Rectal smooth muscle tissue (tissue), 1 donor: ENCODE results near the gene ACER2.
A peak's percentile ranks its signal among the peaks of the same experiment; 100 is the strongest.

Source experiments
- H3K27ac ChIP-seq: one replicate; pipeline ENCODE4 v1.7.0; 2013; ENCODE audit warnings: low read depth, low read length, inconsistent platforms
- H3K27me3 ChIP-seq: one replicate; pipeline ENCODE4 v1.7.0; 2013; ENCODE audit warnings: low read length; ENCODE audit not compliant: control insufficient read depth, insufficient read depth
- H3K36me3 ChIP-seq: one replicate; pipeline ENCODE4 v1.7.0; 2013; ENCODE audit warnings: low read length; ENCODE audit not compliant: control insufficient read depth, insufficient read depth
- H3K4me1 ChIP-seq: one replicate; pipeline ENCODE4 v1.7.0; 2013; ENCODE audit warnings: low read length; ENCODE audit not compliant: control insufficient read depth, insufficient read depth
- H3K4me3 ChIP-seq: one replicate; pipeline ENCODE4 v1.7.0; 2013; ENCODE audit warnings: low read length
- H3K9ac ChIP-seq: one replicate; pipeline ENCODE4 v1.7.0; 2013; ENCODE audit warnings: low read length

ACER2 gene

DNA sequence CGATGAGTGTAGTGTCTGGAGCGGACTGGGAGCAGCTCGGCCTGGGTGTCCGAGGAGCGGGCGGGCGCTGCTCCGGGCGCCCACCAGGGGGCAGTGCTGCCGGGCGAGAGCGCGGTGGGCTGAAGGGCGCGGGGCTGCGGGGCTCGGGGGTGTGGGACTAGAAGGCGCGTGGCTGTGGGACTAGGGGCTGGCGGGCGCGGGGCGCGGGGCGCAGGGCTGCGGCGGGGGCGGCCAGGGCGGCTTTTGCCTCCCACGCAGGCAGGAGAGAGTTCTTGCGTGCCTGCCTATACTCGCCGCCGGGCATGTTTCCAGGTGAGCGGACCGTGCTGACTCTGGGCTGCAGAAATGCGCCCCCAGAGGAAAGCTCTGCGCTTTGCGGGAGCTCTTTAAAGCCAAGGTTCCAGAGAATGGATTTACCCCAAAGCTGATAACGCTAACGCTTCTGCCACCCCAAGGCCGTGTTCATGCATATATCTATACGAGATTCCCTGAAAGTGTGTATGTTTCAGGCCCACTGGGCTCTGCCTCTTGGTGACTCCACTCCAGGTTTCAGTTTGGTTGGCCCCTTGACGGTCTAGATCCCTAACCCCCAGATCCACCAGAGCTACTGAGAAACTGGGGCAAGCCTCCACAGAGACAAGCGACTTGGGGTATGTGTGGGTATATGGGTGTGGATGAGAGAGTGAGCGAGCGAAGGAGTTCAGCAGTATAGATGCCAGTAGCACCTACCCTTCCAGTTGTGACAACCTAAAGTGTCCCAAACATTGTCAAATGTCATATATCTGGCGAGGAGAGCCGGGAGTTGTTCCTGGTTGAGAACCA is 56.2 kb downstream of the ACER2 start:
- Histone ChIP-seq H3K27ac (no peak overlapping the region), H3K36me3 (no peaks in the 10 kb centered on the region), H3K27me3 (no peaks in the 10 kb centered on the region), H3K4me1 (no peaks in the 10 kb centered on the region), H3K9ac (no peak overlapping the region), H3K4me3 (peak overlapping the region; percentile 43)

DNA sequence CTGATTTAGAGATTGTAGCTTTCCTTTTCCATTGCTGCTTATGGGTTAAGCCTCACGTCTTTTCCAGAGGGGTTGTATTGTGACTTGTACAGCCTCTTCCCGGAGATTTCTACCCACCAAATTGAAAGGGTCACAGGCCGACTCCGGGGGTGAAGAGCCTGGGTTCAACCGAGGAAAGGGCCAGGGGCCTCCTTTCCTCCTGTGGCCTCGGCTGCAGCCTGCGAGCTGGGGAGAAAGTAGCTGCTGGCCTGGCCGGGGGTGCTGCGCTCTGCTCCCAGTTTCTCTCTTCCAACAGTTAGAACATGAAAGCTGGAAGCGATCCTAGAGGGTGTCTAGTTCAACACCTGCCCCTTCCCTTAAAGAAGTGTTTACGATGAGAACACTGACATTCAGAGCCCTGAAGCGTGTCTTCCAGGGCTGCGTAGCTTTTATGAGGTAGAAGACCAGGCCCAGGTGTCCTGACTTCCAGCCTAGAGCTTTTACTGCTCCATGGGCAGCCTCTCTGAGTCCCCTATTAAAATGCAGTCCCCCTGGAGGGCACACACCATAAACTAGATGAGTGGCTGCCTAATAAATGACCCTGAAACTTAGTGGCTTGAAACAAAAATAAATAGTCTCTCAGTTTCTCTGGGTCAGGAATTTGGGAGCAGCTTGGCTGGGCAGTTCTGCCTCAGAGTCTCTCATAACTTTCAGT is 56.9 kb downstream of the ACER2 start:
- no peaks in the 10 kb centered on the region for H3K4me1 ChIP-seq
- H3K36me3 ChIP-seq, result no peaks in the 10 kb centered on the region
- H3K27me3 ChIP-seq, result no peaks in the 10 kb centered on the region
- H3K27ac ChIP-seq, result no peak overlapping the region
- H3K4me3 ChIP-seq, result no peak overlapping the region
- no peak overlapping the region for H3K9ac ChIP-seq

DNA sequence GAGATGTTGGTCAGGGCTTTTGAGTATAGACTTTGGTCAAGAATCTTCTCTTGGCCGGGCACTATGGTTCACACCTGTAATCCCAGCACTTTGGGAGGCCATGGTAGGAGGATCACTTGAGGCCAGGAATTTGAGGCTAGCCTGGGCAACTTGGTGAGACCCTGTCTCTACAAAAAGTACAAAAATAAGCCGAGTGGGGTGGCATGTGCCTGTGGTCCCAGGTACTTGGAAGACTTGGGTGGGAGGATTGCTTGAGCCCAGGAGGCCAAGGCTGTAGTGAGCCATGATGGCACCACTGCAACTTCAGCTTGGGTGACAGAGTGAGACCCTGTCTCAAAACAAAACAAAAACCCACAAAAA is 57.5 kb downstream of the ACER2 start:
- no peak overlapping the region for H3K9ac ChIP-seq
- H3K4me3 ChIP-seq, result no peak overlapping the region
- H3K27me3 ChIP-seq, result no peaks in the 10 kb centered on the region
- no peaks in the 10 kb centered on the region for H3K4me1 ChIP-seq
- no peak overlapping the region for H3K27ac ChIP-seq
- H3K36me3 ChIP-seq, result no peaks in the 10 kb centered on the region

DNA sequence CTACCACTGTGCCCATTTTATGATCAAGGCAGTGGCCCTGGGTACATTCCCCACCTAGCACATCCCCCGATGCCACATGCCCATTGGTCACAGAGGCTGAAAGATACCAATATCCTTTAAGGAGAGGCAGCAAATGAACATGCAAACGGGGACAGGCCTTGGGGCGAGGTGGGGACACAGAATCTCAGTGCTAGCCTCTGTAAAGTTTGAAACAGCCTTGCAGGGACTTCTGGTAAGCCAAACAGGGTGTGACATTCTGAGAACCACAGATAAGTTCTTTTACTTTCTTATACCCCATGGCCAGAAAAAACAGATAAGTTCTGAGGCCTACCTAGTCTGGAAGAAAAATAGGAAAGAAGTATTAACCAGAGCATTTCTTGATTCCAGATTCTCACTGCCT is 60.5 kb downstream of the ACER2 start:
- no peak overlapping the region for H3K9ac ChIP-seq
- H3K36me3 ChIP-seq, result no peaks in the 10 kb centered on the region
- H3K27ac ChIP-seq, result no peak overlapping the region
- no peak overlapping the region for H3K4me3 ChIP-seq
- no peaks in the 10 kb centered on the region for H3K4me1 ChIP-seq
- H3K27me3 ChIP-seq, result no peaks in the 10 kb centered on the region

DNA sequence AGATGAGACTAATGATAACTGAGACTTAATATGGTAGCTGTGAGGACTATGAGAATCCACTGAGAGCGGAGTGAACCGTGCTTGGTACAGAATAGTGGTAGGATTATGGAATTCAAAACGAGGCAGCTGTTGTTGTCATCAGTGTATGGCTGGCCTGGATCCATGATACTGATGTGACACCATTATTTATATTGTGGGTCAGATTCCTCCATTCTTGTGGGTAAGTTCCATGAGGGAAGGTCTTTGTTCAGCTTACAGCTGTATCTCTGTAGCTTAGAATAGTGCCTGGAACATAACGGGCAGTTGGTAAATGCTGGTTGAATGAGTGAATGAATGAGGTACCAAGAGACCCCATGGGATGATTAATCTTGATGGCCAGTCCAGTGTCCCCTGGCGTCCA is 61.8 kb downstream of the ACER2 start:
- no peak overlapping the region for H3K27ac ChIP-seq
- H3K9ac ChIP-seq, result no peak overlapping the region
- no peak overlapping the region for H3K4me3 ChIP-seq
- no peaks in the 10 kb centered on the region for H3K27me3 ChIP-seq
- no peaks in the 10 kb centered on the region for H3K4me1 ChIP-seq
- H3K36me3 ChIP-seq, result no peaks in the 10 kb centered on the region

DNA sequence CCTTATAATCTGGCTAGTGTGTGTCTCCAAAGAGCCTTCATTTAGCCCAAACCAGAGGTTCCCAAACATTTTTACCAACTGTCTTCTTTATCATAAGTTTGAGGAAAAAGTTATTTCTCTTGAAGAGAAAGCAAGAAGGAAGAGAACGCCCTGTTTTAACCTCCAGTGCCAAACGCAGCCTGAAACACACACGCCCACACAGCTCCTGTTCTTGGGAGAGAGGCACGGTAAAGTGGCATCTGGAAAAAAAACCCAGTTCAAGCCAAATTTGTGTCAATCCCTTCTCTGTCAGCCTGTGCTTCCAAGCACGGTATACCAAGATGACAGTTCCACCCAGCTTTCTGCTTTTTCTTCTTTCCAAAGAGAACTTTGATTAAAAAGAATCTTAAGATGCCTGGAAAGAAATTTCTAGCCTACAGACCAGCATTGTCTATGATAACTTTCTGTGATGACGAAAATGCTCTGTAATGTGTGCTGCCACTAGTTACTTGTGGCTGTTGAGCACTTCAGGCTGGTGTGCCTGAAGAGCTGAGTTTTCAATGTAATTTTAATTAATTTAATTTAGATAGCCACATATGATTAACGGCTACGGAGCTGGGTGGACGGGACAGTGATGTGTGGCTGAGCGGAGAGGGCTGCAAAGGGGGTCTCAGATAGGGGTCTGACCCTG is 62.3 kb downstream of the ACER2 start:
- Histone ChIP-seq H3K27ac (no peak overlapping the region), H3K36me3 (no peaks in the 10 kb centered on the region), H3K4me1 (no peaks in the 10 kb centered on the region), H3K27me3 (no peaks in the 10 kb centered on the region), H3K4me3 (no peak overlapping the region), H3K9ac (no peak overlapping the region)

DNA sequence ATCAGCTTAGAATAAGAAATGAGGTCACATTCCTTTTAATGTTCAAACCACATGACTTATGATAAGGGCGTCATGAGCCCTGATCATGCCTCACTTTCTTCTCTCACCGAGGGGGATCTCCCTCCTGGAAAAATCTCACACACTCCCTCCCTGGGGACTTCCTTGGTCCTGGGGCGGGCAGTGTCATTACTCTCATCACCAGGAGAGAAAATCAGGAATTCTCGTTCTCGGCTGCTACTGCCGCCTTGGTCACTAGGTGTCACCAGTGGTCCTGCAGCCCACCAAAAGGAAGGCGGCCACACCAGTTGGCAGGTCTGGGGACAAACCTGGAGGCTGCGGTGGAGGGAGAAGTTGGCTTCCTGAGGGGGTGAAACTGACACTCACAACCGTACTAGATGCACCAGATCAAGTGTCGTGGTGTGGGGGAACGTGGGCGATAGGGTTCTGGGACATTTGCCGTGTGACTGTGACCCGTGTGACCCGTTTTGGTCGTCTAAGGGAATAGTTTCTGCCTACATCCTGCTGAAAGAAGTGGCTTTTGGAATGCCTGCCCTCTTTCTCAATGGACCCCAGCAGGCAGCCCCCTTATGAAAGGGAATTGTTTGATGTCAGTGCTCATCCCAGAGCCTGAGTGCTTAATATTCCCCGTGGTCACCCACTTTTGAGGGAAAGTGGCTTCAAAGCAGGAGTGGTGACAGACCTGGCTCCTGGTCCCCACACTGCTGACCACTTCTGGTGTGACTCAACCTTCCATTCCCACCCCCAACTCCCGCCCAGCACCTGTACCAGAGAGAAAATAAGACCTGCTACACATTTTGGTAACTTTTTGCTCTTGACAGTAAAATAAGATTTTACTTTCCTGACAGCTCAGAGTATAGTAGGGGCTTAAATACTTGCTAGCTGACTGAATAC is 63.2 kb downstream of the ACER2 start:
- Histone ChIP-seq H3K27me3 (no peaks in the 10 kb centered on the region), H3K36me3 (no peaks in the 10 kb centered on the region), H3K27ac (no peak overlapping the region), H3K4me3 (no peak overlapping the region), H3K9ac (no peak overlapping the region), H3K4me1 (no peaks in the 10 kb centered on the region)

DNA sequence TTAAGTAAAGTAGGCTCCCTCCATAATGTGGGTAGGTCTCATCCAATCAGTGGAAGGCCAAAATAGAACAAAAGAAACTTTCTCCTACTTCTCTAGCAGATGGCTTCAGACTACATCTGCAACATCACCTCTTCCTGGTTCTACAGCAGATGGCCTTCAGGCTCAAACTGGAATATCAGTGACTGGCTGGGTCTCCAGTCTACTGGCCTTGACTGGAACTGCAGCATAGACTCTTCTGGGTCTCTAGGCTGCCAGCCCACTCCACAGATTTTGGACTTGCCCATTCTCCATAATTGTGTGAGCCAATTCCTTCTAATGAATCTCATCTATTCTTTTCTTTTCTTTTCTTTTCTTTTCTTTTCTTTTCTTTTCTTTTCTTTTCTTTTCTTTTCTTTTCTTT is 64.8 kb downstream of the ACER2 start:
- no peaks in the 10 kb centered on the region for H3K4me1 ChIP-seq

DNA sequence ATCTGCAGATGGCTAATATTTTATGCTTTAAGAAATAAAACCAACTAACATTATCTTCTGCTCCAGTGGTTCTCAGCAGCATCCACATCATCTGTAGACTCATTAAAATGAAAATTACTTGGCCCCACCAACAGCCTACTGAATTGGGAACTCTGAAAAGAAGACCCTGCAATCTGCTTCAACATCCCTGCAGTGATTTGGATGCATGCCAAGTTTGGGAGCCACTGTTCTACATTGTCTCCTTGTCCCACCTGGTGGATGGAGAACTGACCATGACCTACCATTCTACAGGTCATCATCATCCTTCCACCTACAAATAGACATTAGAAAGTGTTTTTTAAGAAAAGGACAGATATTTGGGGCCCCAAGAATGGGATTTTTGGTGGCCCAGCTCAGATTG is 71.1 kb downstream of the ACER2 start:
- no peaks in the 10 kb centered on the region for H3K36me3 ChIP-seq
- no peak overlapping the region for H3K4me3 ChIP-seq
- H3K9ac ChIP-seq, result no peak overlapping the region
- no peak overlapping the region for H3K27ac ChIP-seq
- H3K4me1 ChIP-seq, result no peaks in the 10 kb centered on the region
- no peaks in the 10 kb centered on the region for H3K27me3 ChIP-seq

More for the DNA sequence above, 64.8 kb downstream of the ACER2 start:
- Histone ChIP-seq H3K27me3 (no peaks in the 10 kb centered on the region), H3K4me3 (no peak overlapping the region), H3K9ac (no peak overlapping the region), H3K27ac (no peak overlapping the region), H3K36me3 (no peaks in the 10 kb centered on the region)

DNA sequence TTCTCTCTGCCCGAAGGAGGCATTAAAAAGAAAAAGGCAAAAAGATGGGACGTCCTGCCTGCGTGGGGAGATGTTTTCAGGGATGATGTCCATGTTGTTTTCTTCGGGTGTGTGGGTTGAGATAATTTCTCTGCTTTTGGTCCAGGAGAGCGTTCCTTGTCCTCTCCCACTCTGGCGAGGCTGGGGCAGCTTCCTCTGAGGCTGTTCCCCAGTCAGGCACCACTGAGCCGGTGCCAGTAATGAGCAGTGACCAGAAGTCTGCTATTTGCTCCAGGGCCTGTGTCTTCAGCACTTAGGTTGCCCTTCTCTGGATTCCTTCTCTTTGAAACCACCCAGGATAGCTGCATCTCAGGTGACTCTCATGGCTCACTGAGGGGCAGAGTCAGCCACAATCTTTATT is 71.5 kb downstream of the ACER2 start:
- no peaks in the 10 kb centered on the region for H3K4me1 ChIP-seq
- H3K27me3 ChIP-seq, result no peaks in the 10 kb centered on the region
- no peak overlapping the region for H3K9ac ChIP-seq
- H3K27ac ChIP-seq, result no peak overlapping the region
- no peaks in the 10 kb centered on the region for H3K36me3 ChIP-seq
- H3K4me3 ChIP-seq, result no peak overlapping the region

DNA sequence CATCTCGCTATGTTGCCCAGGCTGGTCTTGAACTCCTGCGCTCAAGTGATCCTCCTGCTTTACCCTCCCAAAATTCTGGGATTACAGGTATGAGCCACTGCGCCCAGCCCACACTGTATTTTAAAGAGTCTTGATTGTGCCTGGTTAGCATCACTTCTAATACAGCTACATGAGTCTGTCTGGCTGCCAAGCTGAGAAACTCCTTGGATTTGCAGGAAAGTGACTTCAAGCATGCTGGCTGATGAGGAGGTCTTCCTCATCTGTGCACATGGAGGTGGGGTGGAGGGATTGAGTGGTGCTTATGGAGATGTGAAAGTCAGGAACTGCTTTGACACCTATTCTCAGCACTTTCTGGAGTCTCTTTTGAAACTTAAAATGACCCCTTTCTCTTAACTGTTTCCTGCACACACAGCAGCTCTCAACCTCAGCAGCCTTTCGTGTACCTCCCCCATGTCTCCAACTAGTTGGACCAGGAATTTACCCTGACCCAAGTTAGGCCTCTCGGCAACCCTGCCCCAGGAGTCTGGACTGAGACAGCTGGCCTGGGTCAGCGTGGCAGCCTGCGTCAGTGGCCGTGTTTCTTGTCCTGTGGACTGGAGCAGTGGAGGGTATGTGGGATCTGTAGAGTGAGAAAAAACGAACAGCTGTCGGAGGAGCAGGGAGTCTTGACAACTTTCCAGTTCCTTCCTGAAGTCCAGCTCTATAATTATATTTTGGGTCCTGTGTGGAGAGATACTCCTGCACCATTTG is 72.5 kb downstream of the ACER2 start:
- no peak overlapping the region for H3K27ac ChIP-seq
- H3K4me3 ChIP-seq, result no peak overlapping the region
- H3K36me3 ChIP-seq, result no peaks in the 10 kb centered on the region
- H3K27me3 ChIP-seq, result no peaks in the 10 kb centered on the region
- H3K9ac ChIP-seq, result no peak overlapping the region
- no peaks in the 10 kb centered on the region for H3K4me1 ChIP-seq
